Neural cell (in vitro differentiated cells): ENCODE measurements around the gene SERPINI1.

Source experiments
- CTCF ChIP-seq: fragments of 450-650 bp; IDR thresholded peaks from 2 replicates; pipeline ENCODE4 v1.5.1; 2014; ENCODE audit warnings: antibody characterized with exemption, mild to moderate bottlenecking, moderate library complexity; ENCODE audit not compliant: poor library complexity, severe bottlenecking
- EZH2 ChIP-seq: fragments of 200-600, 300-800 bp; shearing (Covaris generic), sonication (generic); IDR thresholded peaks from 2 replicates; pipeline ENCODE4 v1.6.1; 2014; ENCODE audit warnings: antibody characterized with exemption, low read length, borderline replicate concordance, mild to moderate bottlenecking; ENCODE audit not compliant: insufficient read depth, poor library complexity, severe bottlenecking

DNA sequence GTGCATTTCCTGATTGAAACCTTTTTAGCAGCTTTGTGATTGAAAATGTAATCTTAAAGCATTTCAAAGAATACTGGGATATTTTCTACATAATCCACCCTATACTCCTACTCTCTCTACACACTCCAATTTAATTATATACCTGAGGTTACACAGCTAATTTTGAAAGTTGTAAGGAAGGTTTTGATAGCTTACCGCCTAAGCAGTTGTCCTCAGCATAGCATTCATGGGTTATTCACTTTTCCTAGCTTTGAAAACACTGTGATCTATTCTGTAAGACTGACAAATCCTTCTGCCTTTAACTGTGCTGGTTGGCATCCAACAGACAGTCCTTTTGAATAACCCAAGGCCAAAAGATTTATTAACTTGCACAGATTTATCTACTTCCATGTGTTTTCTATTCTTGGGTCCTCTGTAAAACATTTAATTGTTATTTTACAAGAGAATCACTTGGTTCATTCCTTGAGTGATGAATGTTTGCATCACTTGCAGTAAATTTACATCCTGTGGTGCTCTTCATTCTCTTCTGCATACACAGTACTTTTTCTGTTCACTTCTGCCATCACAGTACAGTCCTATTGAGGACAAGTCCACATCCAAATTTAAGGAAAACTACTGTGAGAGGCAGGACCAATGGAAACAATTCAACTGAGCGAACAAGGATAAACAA is 44.8 kb downstream of the SERPINI1 start:
- TF ChIP-seq EZH2, result no peak
- TF ChIP-seq CTCF, result no peak
